A673 (cell line): ENCODE results near the gene CCNB3. TPM values are rescaled to one million over a fixed set of nuclear protein-coding genes. Genes with fewer than 3 reads are reported as not detected.

Source experiments
- BruUV-seq: library from RNA; stranded (reverse); fragments of 400-500 nt; replicated peaks from 2 replicates; lab custom pipeline; 2021; lab: Mats Ljungman, UMichigan
- CTCF ChIA-PET: fragments of 300-600 bp; sonication (Branson Sonifier 250); formaldehyde crosslinking; loops from one replicate; lab custom pipeline; 2022; ENCODE audit warnings: antibody characterized with exemption; lab: Charles Lee
- POLR2A ChIA-PET: fragments of 300-600 bp; sonication (Branson Sonifier 250); formaldehyde crosslinking; loops from one replicate; lab custom pipeline; 2022; ENCODE audit warnings: antibody characterized with exemption; ENCODE audit not compliant: low non-redundant PET; lab: Charles Lee
- DNase-seq: peaks from one replicate; pipeline ENCODE4 v3.0.0-alpha.2; 2015; ENCODE audit warnings: low spot score
- H3K27ac ChIP-seq: fragments of 200-600 bp; sonication (generic); 2 replicates; pipeline ENCODE4 v1.5.1; 2016; ENCODE audit warnings: mixed run types, low read depth, mild to moderate bottlenecking, mixed read lengths, antibody characterized with exemption, low read length; ENCODE audit not compliant: poor library complexity, severe bottlenecking
- H3K27me3 ChIP-seq: fragments of 200-600 bp; sonication (generic); replicated peaks from 2 replicates; pipeline ENCODE4 v1.6.1; 2017; ENCODE audit warnings: mixed run types, low read depth, mild to moderate bottlenecking, mixed read lengths, antibody characterized with exemption, low read length; ENCODE audit not compliant: insufficient read depth, poor library complexity
- H3K36me3 ChIP-seq: fragments of 200-600 bp; sonication (generic); 2 replicates; pipeline ENCODE4 v1.6.1; 2016; ENCODE audit warnings: mixed run types, mild to moderate bottlenecking, mixed read lengths, antibody characterized with exemption, low read length; ENCODE audit not compliant: insufficient read depth, poor library complexity, severe bottlenecking
- H3K4me1 ChIP-seq: fragments of 200-600 bp; sonication (generic); 2 replicates; pipeline ENCODE4 v1.6.1; 2017; ENCODE audit warnings: mixed run types, mild to moderate bottlenecking, mixed read lengths, antibody characterized with exemption, low read length; ENCODE audit not compliant: insufficient read depth, poor library complexity, severe bottlenecking
- H3K4me3 ChIP-seq: fragments of 200-600 bp; sonication (generic); 2 replicates; pipeline ENCODE4 v1.5.1; 2016; ENCODE audit warnings: low read depth, mixed run types, mild to moderate bottlenecking, mixed read lengths, low read length; ENCODE audit not compliant: poor library complexity, severe bottlenecking
- H3K9me3 ChIP-seq: fragments of 200-600 bp; sonication (generic); 2 replicates; pipeline ENCODE4 v1.6.1; 2016; ENCODE audit warnings: mixed run types, low read depth, mild to moderate bottlenecking, mixed read lengths, antibody characterized with exemption, low read length; ENCODE audit not compliant: poor library complexity, severe bottlenecking
- CTCF ChIP-seq: fragments of 300-800, 200-600 bp; sonication (generic); conservative IDR thresholded peaks from 2 replicates; pipeline ENCODE4 v1.5.1; 2017; ENCODE audit warnings: low read depth, mild to moderate bottlenecking, antibody characterized with exemption, low read length, moderate library complexity, mixed read lengths
- EZH2 ChIP-seq: fragments of 200-600 bp; sonication (generic); IDR thresholded peaks from 2 replicates; pipeline ENCODE4 v1.6.1; 2017; ENCODE audit warnings: borderline replicate concordance, low read depth, mild to moderate bottlenecking, mixed read lengths, antibody characterized with exemption, low read length; ENCODE audit not compliant: poor library complexity, severe bottlenecking
- intact Hi-C: fragments of 100-400 bp; cut with micrococcal nuclease; formaldehyde crosslinking; loops from one replicate; pipeline ENCODE4 v1.10.0; 2022; ENCODE audit not compliant: unreplicated experiment
- total RNA-seq: library from RNA; stranded (reverse); gene quantifications from 2 replicates; pipeline ENCODE4 v1.2.3, GENCODE V29; 2021

CCNB3 gene
- total RNA-seq, 1 experiment from 2014 or later, result 2.0 TPM

- intact Hi-C loops, result loop anchor here (5.0 kb wide), 1 partner anchor 284 kb away; no protein-coding TSS in a partner anchor
- no peaks in the 10 kb centered on the region for H3K27me3 ChIP-seq
- no TSS peak for BruUV-seq
Measured at GRCh38 chrX:50200907-50201306, 3.7 kb upstream of the CCNB3 start, which contains the start of gene AKAP4. Gene AKAP4 (minus strand): TSS chrX:50201007. CDS start chrX:50200889, 118 bp downstream.

GRCh38 chrX:50202539-50202938 lies 2.0 kb upstream of the CCNB3 start:
- BruUV-seq, result no TSS peak
- POLR2A ChIA-PET, result no interaction called here
- intact Hi-C loops, result loop anchor here (5.0 kb wide), 1 partner anchor 285 kb away; no protein-coding TSS in a partner anchor

More at GRCh38 chrX:50200907-50201306, 3.7 kb upstream of the CCNB3 start, which contains the start of gene AKAP4:
- ChIA-PET CTCF (no interaction called here), POLR2A (no interaction called here)
- Histone ChIP-seq H3K36me3 (no peaks in the 10 kb centered on the region), H3K9me3 (no peaks in the 10 kb centered on the region), H3K4me1 (peaks cover 4% of the 10 kb centered on the region), H3K4me3 (no peak within 1 kb of the TSS), H3K27ac (no peak within 1 kb of the TSS)
- no peak for DNase-seq
- TF ChIP-seq EZH2 (no peak), CTCF (no peak)

GRCh38 chrX:50206753-50207152 lies 2.2 kb downstream of the CCNB3 start:
- BruUV-seq, result no TSS peak
- ChIA-PET CTCF (no interaction called here), POLR2A (no interaction called here)
- H3K9me3 ChIP-seq, result no peaks in the 10 kb centered on the region
- peaks cover 4% of the 10 kb centered on the region for H3K4me1 ChIP-seq
- TF ChIP-seq CTCF, result no peak
- TF ChIP-seq EZH2, result no peak
- no peak for DNase-seq
- H3K27ac ChIP-seq, result no peak overlapping the region
- intact Hi-C loops, result no loop called here
- H3K4me3 ChIP-seq, result no peak overlapping the region
- H3K36me3 ChIP-seq, result no peaks in the 10 kb centered on the region
- H3K27me3 ChIP-seq, result no peaks in the 10 kb centered on the region

More at GRCh38 chrX:50202539-50202938, 2.0 kb upstream of the CCNB3 start:
- peaks cover 4% of the 10 kb centered on the region for H3K4me1 ChIP-seq
- no peak overlapping the region for H3K27ac ChIP-seq
- CTCF ChIA-PET, result no interaction called here
- no peak for TF ChIP-seq EZH2
- TF ChIP-seq CTCF, result no peak
- no peak for DNase-seq
- no peaks in the 10 kb centered on the region for H3K9me3 ChIP-seq
- no peaks in the 10 kb centered on the region for H3K36me3 ChIP-seq
- H3K4me3 ChIP-seq, result no peak overlapping the region
- no peaks in the 10 kb centered on the region for H3K27me3 ChIP-seq
